ENCODE measurements around the gene REM2.

Gene REM2

DNA sequence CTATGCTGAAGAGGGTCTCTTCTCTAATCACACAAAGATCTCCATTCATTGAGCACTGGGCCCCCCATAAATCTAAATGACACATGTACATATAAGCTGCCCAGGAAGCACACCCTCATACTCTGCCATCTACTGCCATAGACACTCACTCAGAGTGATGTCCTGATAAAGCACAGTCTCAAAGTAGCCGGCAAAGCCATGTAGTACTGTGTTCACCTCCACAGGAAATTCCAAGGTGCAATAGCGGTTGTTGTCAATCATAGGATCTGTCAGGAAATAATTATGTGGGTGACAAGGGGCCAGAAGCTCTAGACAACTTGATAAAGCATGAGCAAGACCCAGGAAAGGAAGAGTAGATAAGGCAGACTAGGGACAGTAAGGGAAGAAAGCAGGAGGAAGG lies 39.3 kb downstream of the REM2 start:
- POLR2A ChIA-PET = no interaction called here
- TF ChIP-seq CTCF (IDR thresholded peaks at IDR 0.05; ENCODE audit: insufficient read depth, low read length, missing control alignments) = no peak
- CTCF ChIA-PET = interaction anchor here (1.4 to 6.2 kb wide), 5 partner anchors 8 to 70 kb away, joined by 3 to 41 read pairs (median 5); partner anchors contain the start of gene PRMT5
- H3K4me3 ChIP-seq (ENCODE audit: low read depth, low read length) = no peak overlapping the region
- DNase-seq (ENCODE audit: low read depth, low spot score) = no peak

DNA sequence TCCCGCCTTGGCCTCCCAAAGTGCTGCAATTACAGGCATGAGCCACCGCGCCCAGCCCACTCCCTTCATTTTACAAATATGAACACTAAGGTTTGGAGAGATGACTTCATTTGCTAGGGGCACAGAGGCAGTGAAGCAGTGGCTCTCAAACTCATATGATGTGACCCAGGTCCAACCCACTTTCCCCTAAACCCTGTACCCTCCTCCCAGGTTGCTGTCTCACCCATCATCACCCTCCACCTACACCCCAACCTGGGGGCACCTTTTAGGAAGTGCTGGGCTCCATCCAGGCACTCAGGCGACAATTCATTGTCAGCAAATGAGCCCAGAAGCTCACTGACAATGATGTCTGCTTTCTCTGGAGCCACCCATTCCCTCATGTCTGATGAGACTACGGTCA lies 40.7 kb downstream of the REM2 start:
- TF ChIP-seq CTCF (IDR thresholded peaks at IDR 0.05; ENCODE audit: insufficient read depth, low read length, missing control alignments) = no peak
- H3K4me3 ChIP-seq (ENCODE audit: low read depth, low read length) = no peak overlapping the region
- ChIA-PET CTCF (interaction anchor here (0.9 to 6.2 kb wide), 6 partner anchors 11 to 145 kb away, joined by 3 to 27 read pairs (median 3); no protein-coding TSS in a partner anchor), POLR2A (no interaction called here)
- DNase-seq (ENCODE audit: low read depth, low spot score) = no peak

DNA sequence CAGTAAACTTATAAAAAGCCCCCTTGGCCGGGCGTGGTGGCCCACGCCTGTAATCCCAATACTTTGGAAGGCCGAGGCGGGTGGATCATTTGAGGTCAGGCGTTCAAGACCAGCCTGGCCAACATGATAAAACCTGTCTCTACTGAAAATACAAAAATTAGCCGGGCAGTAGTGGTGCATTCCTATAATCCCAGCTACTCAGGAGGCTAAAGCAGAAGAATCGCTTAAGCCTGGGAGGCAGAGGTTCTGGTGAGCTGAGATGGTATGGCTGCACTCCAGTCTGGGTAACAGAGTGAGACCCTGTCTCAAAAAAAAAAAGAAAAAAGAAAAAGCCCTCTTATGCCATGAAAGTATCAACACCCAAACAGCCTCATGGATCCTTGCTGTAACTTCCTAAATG lies 42.5 kb downstream of the REM2 start:
- H3K4me3 ChIP-seq (ENCODE audit: low read depth, low read length) = no peak overlapping the region
- TF ChIP-seq CTCF (IDR thresholded peaks at IDR 0.05; ENCODE audit: insufficient read depth, low read length, missing control alignments) = no peak
- no peak for DNase-seq (ENCODE audit: low read depth, low spot score)
- ChIA-PET CTCF (interaction anchor here (0.9 to 6.2 kb wide), 4 partner anchors 24 to 133 kb away, joined by 3 to 27 read pairs (median 10); partner anchors contain the start of gene LRP10), POLR2A (no interaction called here)

GRCh38 chr14:22926316-22926715 lies 43.3 kb downstream of the REM2 start:
- TF ChIP-seq CTCF (IDR thresholded peaks at IDR 0.05; ENCODE audit: insufficient read depth, low read length, missing control alignments) = no peak
- ChIA-PET POLR2A (no interaction called here), CTCF (interaction anchor here (0.9 to 6.2 kb wide), 5 partner anchors 25 to 132 kb away, joined by 3 to 27 read pairs (median 5); partner anchors contain the start of gene LRP10)
- no peak for DNase-seq (ENCODE audit: low read depth, low spot score)
- no peak overlapping the region for H3K4me3 ChIP-seq (ENCODE audit: low read depth, low read length)

GRCh38 chr14:22928237-22929103 lies 45.4 kb downstream of the REM2 start:
- ChIA-PET POLR2A (interaction anchor here (0.9 to 2.2 kb wide), 8 partner anchors 9 to 130 kb away, joined by 3 to 24 read pairs (median 4); partner anchors contain the start of genes AJUBA and RBM23), CTCF (interaction anchor here (0.8 to 6.2 kb wide), 20 partner anchors 9 to 371 kb away, joined by 3 to 100 read pairs (median 12); partner anchors contain the start of genes AJUBA, CDH24, LRP10 and RBM23)
- TF ChIP-seq CTCF (IDR thresholded peaks at IDR 0.05; ENCODE audit: insufficient read depth, low read length, missing control alignments) = no peak
- DNase-seq (ENCODE audit: low read depth, low spot score) = no peak
- peak overlapping the region; percentile 100 for H3K4me3 ChIP-seq (ENCODE audit: low read depth, low read length)
